Testis (tissue), 2 donors: ENCODE data around the gene CYP2C19.

Experiments used
- CTCF ChIP-seq, 3 experiments: fragments of 450-650 bp in 2 of 3; fragments of 200-600 bp in 1 of 3; sonication (generic) in 1 of 3; IDR thresholded peaks; one replicate each; pipeline ENCODE4 v1.5.1; 2016 to 2019; ENCODE audit warnings: antibody characterized with exemption in 3 of 3, mild to moderate bottlenecking in 2 of 3, moderate library complexity in 1 of 3
- POLR2A ChIP-seq: fragments of 450-650 bp; IDR thresholded peaks from one replicate; pipeline ENCODE4 v1.6.1; 2017; ENCODE audit warnings: antibody characterized with exemption, mild to moderate bottlenecking, moderate library complexity

GRCh38 chr10:94784256-94784655 lies 21.8 kb downstream of the CYP2C19 start:
- TF ChIP-seq CTCF (IDR thresholded peaks at IDR 0.05) (no peak), POLR2A (no peak)
